ENCODE results near the gene KNDC1.

KNDC1 gene

GRCh38 chr10:133128126-133129070, 31.6 kb upstream of the KNDC1 start:
- POLR2A ChIA-PET = no interaction called here
- no peak for DNase-seq (ENCODE audit: extremely low spot score)
- TF ChIP-seq NFRKB (IDR thresholded peaks at IDR 0.05) (no peak), SP1 (IDR thresholded peaks at IDR 0.05) (no peak), ELF4 (IDR thresholded peaks at IDR 0.05) (no peak), FOXM1 (IDR thresholded peaks at IDR 0.05; ENCODE audit: borderline replicate concordance) (no peak)
- CTCF ChIA-PET = no interaction called here

GRCh38 chr10:133129071-133129858, 30.8 kb upstream of the KNDC1 start:
- DNase-seq (ENCODE audit: extremely low spot score) = no peak
- CTCF ChIA-PET = no interaction called here
- POLR2A ChIA-PET = no interaction called here
- TF ChIP-seq CTBP1 (IDR thresholded peaks at IDR 0.05; ENCODE audit: borderline replicate concordance) (no peak), PKNOX1 (IDR thresholded peaks at IDR 0.05) (no peak), SUZ12 (IDR thresholded peaks at IDR 0.05) (no peak), NFRKB (IDR thresholded peaks at IDR 0.05) (no peak), TARDBP (IDR thresholded peaks at IDR 0.05) (no peak), BHLHE40 (IDR thresholded peaks at IDR 0.05; ENCODE audit: borderline replicate concordance) (no peak), ZNF384 (IDR thresholded peaks at IDR 0.05) (no peak), FOXK2 (IDR thresholded peaks at IDR 0.05) (no peak), ELF4 (IDR thresholded peaks at IDR 0.05) (no peak), L3MBTL2 (conservative IDR thresholded peaks at IDR 0.05) (no peak), LEF1 (IDR thresholded peaks at IDR 0.05; ENCODE audit: borderline replicate concordance) (no peak), FOXA1 (IDR thresholded peaks at IDR 0.05) (no peak)

- CTCF ChIA-PET = interaction anchor here (0.5 kb wide), 1 partner anchor 16 kb away, joined by 3 read pairs; no protein-coding TSS in a partner anchor
- TF ChIP-seq PKNOX1 (IDR thresholded peaks at IDR 0.05) (no peak), FOXM1 (IDR thresholded peaks at IDR 0.05; ENCODE audit: borderline replicate concordance) (no peak), TARDBP (IDR thresholded peaks at IDR 0.05) (no peak)
- POLR2A ChIA-PET = no interaction called here
- no peak for DNase-seq (ENCODE audit: extremely low spot score)
Measured at GRCh38 chr10:133129859-133130495, 30.0 kb upstream of the KNDC1 start.

- CTCF ChIA-PET = interaction anchor here (0.5 kb wide), 1 partner anchor 15 kb away, joined by 3 read pairs; no protein-coding TSS in a partner anchor
- POLR2A ChIA-PET = no interaction called here
- DNase-seq (ENCODE audit: extremely low spot score) = no peak
- TF ChIP-seq L3MBTL2 (conservative IDR thresholded peaks at IDR 0.05) = no peak
- TF ChIP-seq CTBP1 (IDR thresholded peaks at IDR 0.05; ENCODE audit: borderline replicate concordance) = no peak
- TF ChIP-seq FOXA1 (IDR thresholded peaks at IDR 0.05) = no peak
- no peak for TF ChIP-seq FOXM1 (IDR thresholded peaks at IDR 0.05; ENCODE audit: borderline replicate concordance)
- no peak for TF ChIP-seq ELF4 (IDR thresholded peaks at IDR 0.05)
- TF ChIP-seq ARNT (IDR thresholded peaks at IDR 0.05) = no peak
Measured at GRCh38 chr10:133130602-133131001, 29.4 kb upstream of the KNDC1 start.

- DNase-seq (ENCODE audit: extremely low spot score) = no peak
- no peak for TF ChIP-seq HDGF (IDR thresholded peaks at IDR 0.05; ENCODE audit: borderline replicate concordance)
- TF ChIP-seq FOXM1 (IDR thresholded peaks at IDR 0.05; ENCODE audit: borderline replicate concordance) = no peak
- no peak for TF ChIP-seq FOXK2 (IDR thresholded peaks at IDR 0.05)
- no peak for TF ChIP-seq L3MBTL2 (conservative IDR thresholded peaks at IDR 0.05)
- TF ChIP-seq PKNOX1 (IDR thresholded peaks at IDR 0.05) = no peak
- no peak for TF ChIP-seq ELF4 (IDR thresholded peaks at IDR 0.05)
- no peak for TF ChIP-seq SP1 (IDR thresholded peaks at IDR 0.05)
- no peak for TF ChIP-seq CTBP1 (IDR thresholded peaks at IDR 0.05; ENCODE audit: borderline replicate concordance)
- no peak for TF ChIP-seq TARDBP (IDR thresholded peaks at IDR 0.05)
- TF ChIP-seq LEF1 (IDR thresholded peaks at IDR 0.05; ENCODE audit: borderline replicate concordance) = no peak
- no peak for TF ChIP-seq FOXA1 (IDR thresholded peaks at IDR 0.05)
- POLR2A ChIA-PET = no interaction called here
- CTCF ChIA-PET = no interaction called here
Measured at GRCh38 chr10:133131053-133131452, 29.0 kb upstream of the KNDC1 start.

All from HEK293T (cell line).